GM12891 (cell line): ENCODE data around the gene NLRP6.

Experiments
- POLR2A ChIP-seq: IDR thresholded peaks from 2 replicates; pipeline ENCODE4 v1.6.1; 2011; ENCODE audit warnings: low read depth, low read length, control low read depth
- POLR2AphosphoS5 ChIP-seq: IDR thresholded peaks from 2 replicates; pipeline ENCODE4 v1.6.1; 2011; ENCODE audit warnings: low read depth, low read length, control low read depth
- TAF1 ChIP-seq: IDR thresholded peaks from 2 replicates; pipeline ENCODE4 v1.6.1; 2011; ENCODE audit warnings: low read depth, low read length, control low read depth

- TF ChIP-seq POLR2A (no peak), POLR2AphosphoS5 (no peak), TAF1 (no peak)
Observed at GRCh38 chr11:305844-306211, 27.6 kb downstream of the NLRP6 start.
